ENCODE results near the gene ME3.
"Not testable (repeated sequence)": the region's sequence is repeated elsewhere in the genome, so short reads cannot be mapped to it uniquely, and the experiment has no call there.

The ME3 gene

DNA sequence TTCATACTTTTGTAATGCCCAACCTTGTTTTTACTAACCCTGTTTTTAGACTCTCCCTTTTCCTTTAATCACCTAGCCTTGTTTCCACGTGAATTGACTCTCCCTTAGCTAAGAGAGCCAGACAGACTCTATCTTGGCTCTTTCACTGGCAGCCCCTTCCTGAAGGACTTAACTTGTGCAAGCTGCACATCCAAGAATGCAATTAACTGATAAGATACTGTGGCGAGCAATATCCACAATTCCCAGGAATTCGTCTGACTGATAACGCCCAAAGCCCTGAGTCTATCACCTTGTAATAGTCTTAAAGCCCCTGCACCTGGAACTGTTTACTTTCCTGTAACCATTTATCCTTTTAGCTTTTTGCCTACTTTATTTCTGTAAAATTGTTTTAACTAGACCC is 248.9 kb downstream of the ME3 start:
- not testable (repeated sequence) for DNase-seq (ENCODE audit: low spot score)

DNA sequence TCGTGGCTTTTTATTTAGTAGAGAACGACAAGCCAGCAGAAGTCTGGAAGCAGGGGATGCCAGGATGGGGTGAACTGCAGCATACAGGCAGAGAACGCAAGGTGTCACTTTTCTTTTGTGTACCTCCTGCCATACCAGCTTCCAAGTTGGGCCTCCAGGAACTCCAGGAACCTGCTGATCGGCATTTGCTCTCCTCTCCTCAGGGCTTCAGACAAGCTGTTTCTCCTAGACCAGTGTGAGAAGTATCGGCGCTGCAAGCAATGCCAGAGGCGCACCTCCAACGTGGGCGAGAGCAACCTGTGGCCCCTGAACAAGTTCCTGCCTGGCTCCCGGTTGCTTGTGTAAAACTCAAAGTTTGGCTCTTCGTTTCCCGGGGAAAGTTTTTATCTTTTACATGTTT is 250.0 kb downstream of the ME3 start:
- no peak for DNase-seq (ENCODE audit: low spot score)

DNA sequence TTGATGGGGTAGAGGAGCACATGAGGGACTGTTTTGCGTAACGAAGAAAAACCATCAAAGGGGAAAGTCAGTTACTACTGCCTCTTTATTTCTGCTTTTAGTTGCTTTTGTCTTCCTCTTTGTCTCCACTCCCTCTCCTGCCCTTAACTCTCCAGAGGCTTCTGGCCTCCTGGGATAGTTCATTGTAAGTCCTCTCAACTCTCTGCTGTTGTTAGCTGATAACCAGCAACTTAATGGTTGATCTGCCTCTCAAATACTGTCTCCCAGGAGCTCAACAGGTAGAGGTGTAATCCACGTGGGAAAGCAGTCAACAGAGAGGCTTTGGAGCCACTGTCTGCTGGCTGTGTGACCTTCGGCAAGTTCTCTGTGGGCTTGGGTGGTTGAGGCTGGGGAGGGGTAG is 250.5 kb downstream of the ME3 start:
- DNase-seq (ENCODE audit: low spot score) = no peak

DNA sequence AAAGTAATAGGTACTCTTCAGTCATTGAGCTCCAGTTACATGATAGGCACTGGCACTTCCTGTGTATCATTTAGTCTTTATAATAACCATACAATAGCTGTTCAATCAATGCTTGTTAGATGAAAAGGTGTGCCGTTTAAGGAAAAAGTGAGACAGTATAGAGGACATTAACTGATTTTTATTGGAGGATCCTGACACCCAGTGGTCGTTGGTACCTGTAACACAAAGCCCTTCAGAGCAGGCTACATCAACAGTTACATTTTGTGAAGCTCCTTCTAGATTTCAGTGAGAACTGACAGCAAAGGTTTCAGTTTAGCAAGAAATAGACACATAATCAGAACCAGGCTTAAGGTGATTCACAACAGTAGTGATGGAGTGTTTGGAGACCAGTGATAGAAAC is 253.5 kb downstream of the ME3 start:
- DNase-seq (ENCODE audit: low spot score) = no peak

DNA sequence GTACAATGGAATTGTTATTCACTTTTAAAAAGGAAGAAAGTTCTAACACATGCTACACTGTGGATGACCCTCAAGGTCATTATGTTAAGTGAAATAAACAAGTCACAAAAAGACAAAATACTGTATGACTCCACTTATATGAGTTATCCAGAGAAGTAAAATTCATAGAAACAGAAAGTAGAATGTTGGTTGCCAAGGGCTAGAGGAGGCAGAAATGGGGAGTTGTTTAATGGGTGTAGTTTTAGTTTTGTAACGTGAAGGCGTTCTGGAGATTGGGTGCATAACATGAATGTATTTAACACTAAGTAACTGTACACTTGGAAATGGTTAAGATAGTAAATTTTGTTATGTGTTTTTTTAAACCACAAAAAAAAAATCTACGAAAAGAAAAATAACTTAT is 253.9 kb downstream of the ME3 start:
- no peak for DNase-seq (ENCODE audit: low spot score)

DNA sequence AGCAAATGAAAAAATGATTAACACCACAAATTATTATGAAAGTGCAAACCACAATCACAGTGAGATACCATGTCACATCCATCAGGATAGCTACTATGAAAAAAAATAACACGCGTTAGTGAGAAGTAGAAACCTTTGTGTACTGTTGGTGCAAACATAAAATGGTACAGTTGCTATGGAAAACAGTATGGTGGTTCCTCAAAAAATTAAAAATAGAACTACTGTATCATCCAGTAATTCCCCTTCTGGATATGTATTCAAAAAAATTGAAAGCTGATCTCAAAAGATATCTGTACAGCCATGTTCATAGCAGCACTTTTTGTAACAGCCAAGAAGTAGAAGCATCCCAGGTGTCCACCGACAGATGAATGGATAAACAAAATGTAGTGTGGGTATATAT is 254.3 kb downstream of the ME3 start:
- DNase-seq (ENCODE audit: low spot score) = no peak

DNA sequence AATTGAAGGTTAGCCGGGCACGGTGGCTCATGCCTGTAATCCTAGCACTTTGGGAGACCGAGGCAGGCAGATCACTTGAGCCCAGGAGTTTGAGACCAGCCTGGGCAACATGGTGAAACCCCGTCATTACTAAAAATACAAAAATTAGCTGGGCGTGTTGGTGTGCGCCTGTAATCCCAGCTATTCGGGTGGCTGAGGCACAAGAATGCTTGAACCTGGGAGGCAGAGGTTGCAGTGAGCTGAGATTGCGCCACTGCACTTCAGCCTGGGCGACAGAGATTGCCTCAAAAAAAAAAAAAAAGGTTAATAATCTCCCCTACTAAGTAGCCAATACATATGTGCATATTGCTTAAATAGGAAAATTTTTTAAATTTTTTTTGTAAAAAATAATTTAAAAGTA is 255.5 kb downstream of the ME3 start:
- DNase-seq (ENCODE audit: low spot score) = not testable (repeated sequence)

DNA sequence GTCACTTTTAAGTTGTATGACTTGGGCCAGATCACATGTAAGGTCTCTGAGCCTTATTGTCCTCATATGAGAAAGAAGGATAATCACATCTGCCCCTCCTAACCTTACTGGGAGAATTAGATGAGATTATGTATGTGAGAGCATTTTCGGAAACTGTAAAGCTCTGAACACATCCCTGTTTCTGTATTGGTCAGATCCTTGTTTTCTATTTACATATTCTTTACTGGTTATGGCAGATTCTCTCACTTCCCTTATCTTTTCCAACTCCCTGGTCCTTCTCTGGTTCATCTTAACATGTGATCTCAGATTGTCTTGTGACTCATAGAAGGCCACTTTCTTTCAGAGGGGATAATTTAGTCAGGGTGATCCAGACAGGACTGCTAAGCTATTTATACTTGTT is 255.9 kb downstream of the ME3 start:
- no peak for DNase-seq (ENCODE audit: low spot score)

DNA sequence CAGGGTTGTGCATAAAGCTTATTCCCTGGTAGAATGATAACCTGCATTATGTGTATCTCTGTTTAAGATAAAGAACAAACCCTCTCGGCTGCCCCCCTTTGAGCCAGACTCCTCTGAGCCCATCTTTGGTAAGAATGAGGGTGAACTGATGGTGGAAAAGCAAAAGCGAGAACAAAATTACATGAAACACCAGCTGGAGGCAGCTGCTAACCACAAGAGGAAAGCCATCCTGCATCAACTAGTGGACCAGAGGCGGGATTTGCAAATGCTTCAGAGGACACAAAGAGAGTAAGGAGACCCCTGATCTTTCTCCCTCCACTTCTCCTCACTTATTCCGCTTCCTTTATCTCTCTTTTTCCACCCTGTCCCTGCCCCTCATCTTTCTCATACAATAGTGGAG is 257.4 kb downstream of the ME3 start:
- no peak for DNase-seq (ENCODE audit: low spot score)

DNA sequence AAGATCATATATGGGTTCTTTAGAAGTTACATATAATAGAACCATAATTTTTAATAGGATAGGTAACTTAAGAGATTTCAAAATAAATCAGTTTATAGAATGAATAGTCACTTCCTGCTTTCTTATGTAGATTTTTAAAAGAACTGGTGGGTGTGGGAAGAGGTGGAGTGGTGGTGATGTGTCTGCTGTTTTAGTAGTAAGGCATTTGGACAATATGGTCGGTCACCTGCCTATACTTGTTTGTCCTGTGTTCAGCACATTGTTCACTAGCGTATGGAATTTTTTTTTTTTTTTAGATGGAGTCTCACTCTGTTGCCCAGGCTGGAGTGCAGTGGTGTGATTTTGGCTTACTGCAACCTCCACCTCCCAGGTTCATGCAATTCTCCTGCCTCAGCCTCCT is 258.4 kb downstream of the ME3 start:
- no peak for DNase-seq (ENCODE audit: low spot score)

DNA sequence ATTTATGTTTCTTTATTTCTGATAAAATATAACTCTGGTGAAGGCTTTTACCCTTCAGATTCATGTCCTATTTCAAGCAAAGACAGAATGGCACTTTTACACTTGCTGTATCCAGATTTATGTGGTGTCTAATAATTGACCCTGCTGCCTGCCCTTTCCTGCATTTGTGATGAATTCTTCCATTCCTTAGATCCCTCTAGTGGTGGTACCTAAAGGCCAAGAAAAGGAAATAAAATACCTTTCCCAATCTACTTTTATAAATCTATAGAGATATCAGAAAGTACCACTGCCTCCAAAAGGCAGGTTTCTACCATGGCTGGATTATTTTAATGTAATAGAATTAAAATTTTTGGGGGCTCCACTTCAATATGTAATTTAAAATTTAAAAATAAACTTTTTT is 263.6 kb downstream of the ME3 start:
- DNase-seq (ENCODE audit: low spot score) = no peak

DNA sequence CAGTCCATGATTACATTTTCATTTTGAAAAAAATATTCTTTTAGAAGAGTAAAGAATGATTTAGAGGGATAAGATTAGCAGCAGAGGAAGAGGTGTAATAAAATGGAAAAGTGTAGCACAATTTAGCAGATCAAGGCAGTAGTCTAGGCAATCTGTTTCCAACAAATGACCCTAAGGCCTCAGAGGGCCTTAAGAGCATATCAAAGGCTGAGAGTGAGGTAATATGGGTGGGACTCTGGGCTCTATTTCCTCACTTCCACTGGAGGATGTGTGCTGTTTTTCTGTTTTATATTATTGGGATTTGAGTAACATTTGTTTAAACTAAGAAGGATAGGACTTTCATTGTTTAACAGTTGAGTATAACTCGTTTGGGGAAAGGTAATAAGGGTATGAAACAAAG is 269.0 kb downstream of the ME3 start:
- DNase-seq (ENCODE audit: low spot score) = no peak

DNA sequence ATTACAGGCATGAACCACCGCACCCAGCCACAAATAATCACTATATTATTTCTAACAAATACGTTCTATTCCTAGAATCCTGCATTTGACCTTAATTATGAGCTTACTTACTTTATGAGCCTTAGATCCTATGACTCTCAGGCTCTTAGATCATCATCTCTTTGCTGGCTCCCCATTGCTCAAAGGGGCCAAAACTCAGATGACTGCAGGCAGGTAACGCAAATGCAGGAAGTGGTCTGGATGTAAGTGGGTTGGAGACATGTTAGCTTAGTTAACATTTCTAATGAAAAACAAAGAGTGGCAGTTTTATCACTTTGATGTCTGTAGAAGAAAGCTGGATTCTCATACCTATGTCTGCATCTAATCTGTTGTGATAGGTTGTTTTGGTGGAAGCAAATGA is 274.3 kb downstream of the ME3 start:
- no peak for DNase-seq (ENCODE audit: low spot score)

DNA sequence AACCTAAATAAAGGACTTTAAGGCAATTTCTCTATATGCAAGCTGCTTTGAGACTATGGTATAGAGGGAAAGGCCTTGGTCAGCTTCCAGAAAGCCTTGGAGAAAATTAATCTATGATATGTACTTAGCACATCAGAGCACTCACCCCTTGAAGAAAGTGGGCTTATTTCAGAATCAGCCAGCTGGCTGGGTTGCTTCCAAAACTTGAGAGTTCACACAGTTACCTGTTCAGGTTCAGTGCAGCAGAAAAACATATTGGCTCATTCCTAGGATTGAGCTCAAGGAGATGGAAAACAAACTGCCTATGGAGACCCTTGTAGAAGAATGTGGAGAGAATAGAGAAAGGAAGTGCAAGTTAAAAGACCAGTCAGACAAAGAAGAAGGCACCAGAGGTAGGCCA is 275.1 kb downstream of the ME3 start:
- no peak for DNase-seq (ENCODE audit: low spot score)

DNA sequence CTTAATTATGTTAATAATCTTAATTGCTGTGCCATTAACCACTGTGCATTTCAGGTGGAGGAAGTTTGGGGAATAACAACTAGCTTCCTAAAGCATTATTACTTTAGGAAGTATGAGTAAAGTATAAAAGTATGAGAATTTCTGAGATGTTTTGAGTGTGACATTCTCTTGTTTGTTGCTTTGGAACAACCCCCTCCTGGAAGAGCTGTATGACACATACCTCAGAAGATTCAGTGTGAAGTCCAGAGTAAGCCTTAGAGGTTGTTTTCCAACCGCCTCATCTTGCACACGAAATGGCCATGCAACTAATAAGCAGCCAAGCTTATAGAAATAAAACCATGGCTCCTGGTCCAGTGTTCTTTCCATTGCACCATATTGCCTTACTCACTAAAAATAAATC is 276.0 kb downstream of the ME3 start:
- no peak for DNase-seq (ENCODE audit: low spot score)

DNA sequence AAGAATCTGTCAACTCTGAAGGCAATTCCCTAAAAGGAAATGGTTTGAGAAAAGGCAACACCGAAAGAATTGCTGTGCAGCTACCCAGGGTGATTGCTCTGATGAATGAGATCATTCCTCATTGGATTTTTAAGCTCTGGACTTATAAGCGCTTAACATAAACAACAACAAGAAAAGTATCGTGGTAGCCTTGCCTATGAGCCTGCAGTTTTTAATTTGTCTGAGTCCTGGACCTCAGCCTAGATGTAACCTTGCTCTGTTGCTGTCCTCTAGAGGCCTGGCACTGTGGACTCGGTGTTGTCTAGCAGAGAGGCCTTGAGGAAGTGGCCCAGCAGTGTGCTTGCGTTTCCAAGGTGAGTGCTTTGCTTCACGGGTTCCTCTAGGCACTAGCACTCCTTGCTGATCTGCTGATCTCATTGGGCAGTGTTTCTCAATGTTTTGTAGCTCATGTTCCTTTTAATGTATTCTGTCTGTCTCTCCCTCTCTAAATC is 277.3 kb downstream of the ME3 start:
- DNase-seq (ENCODE audit: low spot score) = no peak

Data from left forelimb (tissue), 1 donor.